ENCODE data around the gene CDH13. TPM values are rescaled to one million over a fixed set of nuclear protein-coding genes. Genes with fewer than 3 reads are reported as not detected.

CDH13 gene
- total RNA-seq, 1 experiment from 2014 or later, result 49.3 TPM

DNA sequence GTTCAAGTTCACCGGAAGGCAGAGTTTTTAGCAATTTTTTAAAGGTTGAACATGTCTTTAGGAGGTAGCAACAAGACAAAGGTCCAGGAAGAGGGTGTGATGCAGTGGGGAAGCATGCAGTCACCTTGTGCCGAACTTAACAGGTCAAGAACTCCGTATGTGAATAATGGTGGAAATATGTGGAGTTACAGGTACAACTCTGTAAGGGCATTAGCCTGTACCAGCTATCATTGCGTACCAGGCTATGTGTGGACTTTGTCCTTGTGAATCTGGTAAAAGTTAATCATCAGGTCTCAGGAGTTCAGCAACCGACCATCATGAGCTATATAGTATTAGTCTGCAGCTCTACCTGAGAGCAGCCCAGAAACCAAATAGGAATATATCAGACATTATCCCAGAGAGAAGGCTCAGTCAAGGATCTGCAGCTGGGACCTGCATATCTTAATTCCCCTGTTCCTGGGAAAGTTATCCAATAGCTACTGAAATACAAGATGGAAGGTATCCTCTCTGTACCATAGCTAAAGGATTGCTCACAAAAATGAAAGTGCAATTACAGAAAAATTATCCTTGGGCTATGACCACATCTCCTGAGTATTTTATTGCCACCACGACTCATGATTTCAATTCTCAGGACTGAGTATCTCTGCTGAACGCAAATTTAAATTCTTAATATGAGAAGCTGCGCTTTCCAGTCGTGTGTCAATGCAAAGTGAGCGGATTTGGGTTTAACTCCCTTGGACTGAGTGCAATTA lies 469.3 kb downstream of the CDH13 start:
- H3K9me3 Mint-ChIP-seq (ENCODE audit: unreplicated experiment), result peaks cover 8% of the 10 kb centered on the region
- H3K27ac Mint-ChIP-seq (ENCODE audit: low read depth, unreplicated experiment), result no peak overlapping the region
- no peaks in the 10 kb centered on the region for H3K36me3 Mint-ChIP-seq (ENCODE audit: insufficient read depth, unreplicated experiment)
- CTCF ChIA-PET, result no interaction called here
- no peak overlapping the region for H3K4me3 Mint-ChIP-seq (ENCODE audit: unreplicated experiment)
- H3K4me1 Mint-ChIP-seq (ENCODE audit: insufficient read depth, unreplicated experiment), result no peaks in the 10 kb centered on the region
- DNase-seq (ENCODE audit: unreplicated experiment), result no peak
- H3K27me3 Mint-ChIP-seq (ENCODE audit: insufficient read depth, unreplicated experiment), result no peaks in the 10 kb centered on the region
- intact Hi-C loops (cut with micrococcal nuclease), result no loop called here
- no TSS peak for BruUV-seq (replicated peaks)
- POLR2A ChIA-PET, result interaction anchor here (0.6 kb wide), 1 partner anchor 467 kb away, joined by 3 read pairs; no protein-coding TSS in a partner anchor
- no peak for TF ChIP-seq CTCF (IDR thresholded peaks at IDR 0.05; ENCODE audit: unreplicated experiment)

- intact Hi-C loops (cut with micrococcal nuclease), result no loop called here
- no TSS peak for BruUV-seq (replicated peaks)
- Mint-ChIP-seq H3K27ac (ENCODE audit: low read depth, unreplicated experiment) (no peak overlapping the region), H3K4me3 (ENCODE audit: unreplicated experiment) (no peak overlapping the region), H3K9me3 (ENCODE audit: unreplicated experiment) (peaks cover 8% of the 10 kb centered on the region), H3K27me3 (ENCODE audit: insufficient read depth, unreplicated experiment) (no peaks in the 10 kb centered on the region), H3K4me1 (ENCODE audit: insufficient read depth, unreplicated experiment) (no peaks in the 10 kb centered on the region), H3K36me3 (ENCODE audit: insufficient read depth, unreplicated experiment) (peaks cover 9% of the 10 kb centered on the region)
- POLR2A ChIA-PET, result no interaction called here
- peak; percentile 11 for DNase-seq (ENCODE audit: unreplicated experiment)
- CTCF ChIA-PET, result no interaction called here
- no peak for TF ChIP-seq CTCF (IDR thresholded peaks at IDR 0.05; ENCODE audit: unreplicated experiment)
Measured at GRCh38 chr16:83098536-83098935, 471.8 kb downstream of the CDH13 start.

- Mint-ChIP-seq H3K9me3 (ENCODE audit: unreplicated experiment) (peaks cover 8% of the 10 kb centered on the region), H3K4me1 (ENCODE audit: insufficient read depth, unreplicated experiment) (no peaks in the 10 kb centered on the region), H3K4me3 (ENCODE audit: unreplicated experiment) (no peak overlapping the region), H3K27me3 (ENCODE audit: insufficient read depth, unreplicated experiment) (no peaks in the 10 kb centered on the region), H3K36me3 (ENCODE audit: insufficient read depth, unreplicated experiment) (peaks cover 13% of the 10 kb centered on the region), H3K27ac (ENCODE audit: low read depth, unreplicated experiment) (no peak overlapping the region)
- peak; percentile 73 for DNase-seq (ENCODE audit: unreplicated experiment)
- no TSS peak for BruUV-seq (replicated peaks)
- CTCF ChIA-PET, result interaction anchor here (0.7 kb wide), 1 partner anchor 256 kb away, joined by 3 read pairs; no protein-coding TSS in a partner anchor
- intact Hi-C loops (cut with micrococcal nuclease), result no loop called here
- POLR2A ChIA-PET, result no interaction called here
- no peak for TF ChIP-seq CTCF (IDR thresholded peaks at IDR 0.05; ENCODE audit: unreplicated experiment)
Measured at GRCh38 chr16:83100679-83101078, 473.9 kb downstream of the CDH13 start.

DNA sequence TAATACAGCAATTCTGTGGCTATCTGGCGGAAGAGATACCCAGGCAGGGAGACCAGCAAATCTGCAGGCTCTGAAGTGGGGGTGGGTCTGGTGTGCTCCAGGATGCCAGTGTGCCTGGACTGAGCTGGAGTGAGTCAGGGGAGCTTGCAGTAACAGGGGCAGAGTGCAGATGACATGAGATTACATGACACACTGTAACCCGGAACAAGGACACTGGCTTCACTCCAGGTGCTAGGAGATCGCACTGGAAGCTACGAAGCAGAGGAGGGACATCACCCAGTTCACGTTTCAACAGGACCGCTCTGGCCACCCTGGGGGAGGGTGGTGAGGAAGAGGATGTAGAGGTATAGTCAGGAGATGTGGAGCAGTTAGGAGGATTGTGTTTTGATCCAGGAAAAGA lies 475.6 kb downstream of the CDH13 start:
- TF ChIP-seq CTCF (IDR thresholded peaks at IDR 0.05; ENCODE audit: unreplicated experiment), result no peak
- Mint-ChIP-seq H3K4me1 (ENCODE audit: insufficient read depth, unreplicated experiment) (no peaks in the 10 kb centered on the region), H3K27ac (ENCODE audit: low read depth, unreplicated experiment) (no peak overlapping the region), H3K9me3 (ENCODE audit: unreplicated experiment) (peaks cover 8% of the 10 kb centered on the region), H3K36me3 (ENCODE audit: insufficient read depth, unreplicated experiment) (peaks cover 15% of the 10 kb centered on the region), H3K27me3 (ENCODE audit: insufficient read depth, unreplicated experiment) (no peaks in the 10 kb centered on the region), H3K4me3 (ENCODE audit: unreplicated experiment) (no peak overlapping the region)
- DNase-seq (ENCODE audit: unreplicated experiment), result peak; percentile 14
- no TSS peak for BruUV-seq (replicated peaks)
- ChIA-PET POLR2A (no interaction called here), CTCF (no interaction called here)
- intact Hi-C loops (cut with micrococcal nuclease), result no loop called here

Data from MCF 10A (cell line).